GM11168 (cell line): Measurements from ENCODE around the gene SAMD4A.

Experiments
- in situ Hi-C: fragments of 300-500 bp; cut with MboI; formaldehyde crosslinking; loops from one replicate; pipeline ENCODE4 v1.12.0; 2022; ENCODE audit warnings: low sequenced_read_pairs; ENCODE audit not compliant: unreplicated experiment

Gene SAMD4A

GRCh38 chr14:54673193-54674045 lies 106.5 kb downstream of the SAMD4A start:
- in situ Hi-C loops: no loop called here

- in situ Hi-C loops: no loop called here
Observed at GRCh38 chr14:54674046-54674741, 107.3 kb downstream of the SAMD4A start.

GRCh38 chr14:54675236-54676128 lies 108.6 kb downstream of the SAMD4A start:
- in situ Hi-C loops: no loop called here

- in situ Hi-C loops: no loop called here
Observed at GRCh38 chr14:54676812-54677708, 110.1 kb downstream of the SAMD4A start.

GRCh38 chr14:54680651-54681050 lies 113.7 kb downstream of the SAMD4A start:
- in situ Hi-C loops: loop anchor here (10.0 kb wide), 1 partner anchor 106 kb away; no protein-coding TSS in a partner anchor

GRCh38 chr14:54681811-54682261 lies 114.9 kb downstream of the SAMD4A start:
- in situ Hi-C loops: loop anchor here (10.0 kb wide), 1 partner anchor 107 kb away; no protein-coding TSS in a partner anchor

GRCh38 chr14:54682578-54682977 lies 115.7 kb downstream of the SAMD4A start:
- in situ Hi-C loops: loop anchor here (10.0 kb wide), 1 partner anchor 108 kb away; no protein-coding TSS in a partner anchor

- in situ Hi-C loops: loop anchor here (10.0 kb wide), 1 partner anchor 109 kb away; no protein-coding TSS in a partner anchor
Observed at GRCh38 chr14:54683882-54684794, 117.2 kb downstream of the SAMD4A start.

- in situ Hi-C loops: loop anchor here (10.0 kb wide), 1 partner anchor 111 kb away; no protein-coding TSS in a partner anchor
Observed at GRCh38 chr14:54685286-54685845, 118.4 kb downstream of the SAMD4A start.

- in situ Hi-C loops: loop anchor here (10.0 kb wide), 1 partner anchor 112 kb away; no protein-coding TSS in a partner anchor
Observed at GRCh38 chr14:54686219-54686870, 119.4 kb downstream of the SAMD4A start.

- in situ Hi-C loops: loop anchor here (10.0 kb wide), 1 partner anchor 112 kb away; no protein-coding TSS in a partner anchor
Observed at GRCh38 chr14:54686871-54687749, 120.2 kb downstream of the SAMD4A start.

- in situ Hi-C loops: loop anchor here (10.0 kb wide), 1 partner anchor 113 kb away; no protein-coding TSS in a partner anchor
Observed at GRCh38 chr14:54687750-54688119, 120.8 kb downstream of the SAMD4A start.

GRCh38 chr14:54688229-54688628 lies 121.3 kb downstream of the SAMD4A start:
- in situ Hi-C loops: loop anchor here (10.0 kb wide), 1 partner anchor 113 kb away; no protein-coding TSS in a partner anchor

- in situ Hi-C loops: loop anchor here (10.0 kb wide), 1 partner anchor 115 kb away; no protein-coding TSS in a partner anchor
Observed at GRCh38 chr14:54689928-54690327, 123.0 kb downstream of the SAMD4A start.

GRCh38 chr14:54690887-54691286 lies 124.0 kb downstream of the SAMD4A start:
- in situ Hi-C loops: no loop called here
